H1 (cell line): ENCODE measurements around the gene IFT80. TPM values are rescaled to one million over a fixed set of nuclear protein-coding genes. Genes with fewer than 3 reads are reported as not detected.

Source experiments
- CTCF ChIA-PET: fragments of 300-600 bp; sonication (Branson Sonifier 250); formaldehyde crosslinking; loops from one replicate; lab custom pipeline; 2021; ENCODE audit not compliant: partially characterized antibody; lab: Charles Lee
- POLR2A ChIA-PET: fragments of 300-600 bp; sonication (Branson Sonifier 250); formaldehyde crosslinking; loops from one replicate; lab custom pipeline; 2021; ENCODE audit warnings: inconsistent platforms; ENCODE audit not compliant: partially characterized antibody; lab: Charles Lee
- DNase-seq, 2 experiments: peaks; one replicate each; pipeline versions ENCODE4 v3.0.0 to v3.0.0-alpha.2; 2010 to 2022; ENCODE audit warnings: low spot score in 2 of 2, low read depth in 1 of 2, mixed read lengths in 1 of 2
- FAIRE-seq: peaks from 2 replicates; lab custom pipeline; 2011; peaks lifted over from hg19 to GRCh38; lab: Jason Lieb, UNC
- H2AFZ ChIP-seq: 2 replicates; pipeline ENCODE4 v1.8.1; 2012; ENCODE audit warnings: low read length, inconsistent platforms
- H2AK5ac ChIP-seq: 2 replicates; pipeline ENCODE4 v1.6.1; 2013; ENCODE audit warnings: low read depth, low read length
- H2BK120ac ChIP-seq: replicated peaks from 2 replicates; pipeline ENCODE3; 2013; ENCODE audit warnings: low read depth, low read length, inconsistent platforms
- H2BK12ac ChIP-seq: 2 replicates; pipeline ENCODE4 v1.6.1; 2013; ENCODE audit warnings: low read depth, low read length
- H2BK15ac ChIP-seq: 2 replicates; pipeline ENCODE4 v1.6.1; 2013; ENCODE audit warnings: low read length
- H2BK20ac ChIP-seq: 2 replicates; pipeline ENCODE4 v1.6.1; 2013; ENCODE audit warnings: low read length
- H2BK5ac ChIP-seq: 2 replicates; pipeline ENCODE4 v1.6.1; 2013; ENCODE audit warnings: low read depth, low read length
- H3K14ac ChIP-seq: 2 replicates; pipeline ENCODE4 v1.6.1; 2013; ENCODE audit warnings: inconsistent platforms; ENCODE audit not compliant: insufficient read length
- H3K18ac ChIP-seq: 2 replicates; pipeline ENCODE4 v1.6.1; 2013; ENCODE audit warnings: low read length; ENCODE audit errors: extremely low read depth
- H3K23ac ChIP-seq: 2 replicates; pipeline ENCODE4 v1.6.1; 2013; ENCODE audit warnings: inconsistent platforms; ENCODE audit not compliant: insufficient read length
- H3K23me2 ChIP-seq: 2 replicates; pipeline ENCODE4 v1.6.1; 2013; ENCODE audit warnings: low read depth, low read length
- H3K27ac ChIP-seq: 2 replicates; pipeline ENCODE4 v1.6.1; 2011; ENCODE audit warnings: low read depth, low read length, inconsistent platforms
- H3K27me3 ChIP-seq, 4 experiments: replicated peaks in 1 of 4; 1 replicate in 1 of 4; 2 replicates in 3 of 4; pipeline versions ENCODE4 v1.6.1 to v1.8.1; 2011 to 2013; ENCODE audit warnings: low read length in 3 of 4, mild to moderate bottlenecking in 3 of 4, inconsistent platforms in 2 of 4, mixed read lengths in 2 of 4, moderate library complexity in 1 of 4; ENCODE audit not compliant: control insufficient read depth in 3 of 4, insufficient read depth in 3 of 4; ENCODE audit errors: extremely low read depth in 1 of 4
- H3K36me3 ChIP-seq, 4 experiments: 2 replicates each; pipeline versions ENCODE4 v1.6.1 to v1.8.1; 2011 to 2013; ENCODE audit warnings: mild to moderate bottlenecking in 4 of 4, low read length in 3 of 4, moderate library complexity in 2 of 4, control low read depth in 1 of 4, inconsistent platforms in 1 of 4; ENCODE audit not compliant: insufficient read depth in 4 of 4, control insufficient read depth in 2 of 4
- H3K4ac ChIP-seq: replicated peaks from 2 replicates; pipeline ENCODE3; 2013; ENCODE audit warnings: low read length, low read depth, mixed read lengths, inconsistent platforms; ENCODE audit not compliant: insufficient read length
- H3K4me1 ChIP-seq, 4 experiments: replicated peaks in 1 of 4; 1 replicate in 1 of 4; 2 replicates in 3 of 4; pipeline versions ENCODE4 v1.6.1 to v1.8.1; 2011 to 2013; ENCODE audit warnings: low read length in 3 of 4, inconsistent platforms in 2 of 4, mixed read lengths in 1 of 4; ENCODE audit not compliant: insufficient read depth in 4 of 4, control insufficient read depth in 3 of 4
- H3K4me2 ChIP-seq, 2 experiments: 2 replicates each; pipeline versions ENCODE4 v1.6.1 to v1.8.1; 2011 to 2013; ENCODE audit warnings: low read depth in 2 of 2, low read length in 2 of 2, control low read depth in 1 of 2, inconsistent platforms in 1 of 2, mild to moderate bottlenecking in 1 of 2; ENCODE audit not compliant: insufficient read depth in 1 of 2
- H3K4me3 ChIP-seq, 4 experiments: fragments of 200-600, 300-600 bp in 1 of 4; sonication (generic), shearing (Covaris generic), sonication (Bioruptor Twin) in 1 of 4; 2 replicates each; pipeline versions ENCODE4 v1.5.1 to v1.8.1; 2011 to 2016; ENCODE audit warnings: low read length in 4 of 4, low read depth in 3 of 4, control low read depth in 2 of 4, inconsistent platforms in 2 of 4, mild to moderate bottlenecking in 2 of 4, mixed read lengths in 1 of 4, moderate library complexity in 1 of 4; ENCODE audit not compliant: insufficient read depth in 2 of 4; ENCODE audit errors: extremely low read depth in 1 of 4
- H3K56ac ChIP-seq: replicated peaks from 2 replicates; pipeline ENCODE3; 2013; ENCODE audit warnings: low read depth, mild to moderate bottlenecking, mixed read lengths, low read length, inconsistent platforms; ENCODE audit not compliant: insufficient read length
- H3K79me1 ChIP-seq: 2 replicates; pipeline ENCODE4 v1.6.1; 2013; ENCODE audit warnings: low read depth, low read length, control low read depth
- H3K79me2 ChIP-seq, 2 experiments: 2 replicates each; pipeline versions ENCODE4 v1.6.1 to v1.8.1; 2012 to 2013; ENCODE audit warnings: low read length in 2 of 2, mild to moderate bottlenecking in 2 of 2, inconsistent platforms in 1 of 2; ENCODE audit not compliant: insufficient read depth in 2 of 2, control insufficient read depth in 1 of 2
- H3K9ac ChIP-seq, 4 experiments: replicated peaks in 1 of 4; 1 replicate in 1 of 4; 2 replicates in 3 of 4; pipeline versions ENCODE4 v1.6.1 to v1.8.1; 2011 to 2013; ENCODE audit warnings: low read depth in 3 of 4, low read length in 3 of 4, control low read depth in 2 of 4, mild to moderate bottlenecking in 2 of 4, moderate library complexity in 2 of 4, inconsistent platforms in 1 of 4; ENCODE audit errors: extremely low read depth in 1 of 4
- H3K9me3 ChIP-seq, 2 experiments: 2 replicates each; pipeline versions ENCODE4 v1.6.1 to v1.8.1; 2012 to 2013; ENCODE audit warnings: mild to moderate bottlenecking in 2 of 2, moderate library complexity in 2 of 2, control low read depth in 1 of 2, inconsistent platforms in 1 of 2, low read depth in 1 of 2, low read length in 1 of 2, mixed read lengths in 1 of 2; ENCODE audit not compliant: insufficient read depth in 2 of 2
- H4K20me1 ChIP-seq, 2 experiments: replicated peaks in 1 of 2; 2 replicates each; pipeline versions ENCODE3 to v1.8.1; 2011 to 2013; ENCODE audit warnings: inconsistent platforms in 2 of 2, low read length in 2 of 2, mild to moderate bottlenecking in 1 of 2; ENCODE audit not compliant: insufficient read depth in 2 of 2, control insufficient read depth in 1 of 2
- H4K5ac ChIP-seq: 2 replicates; pipeline ENCODE4 v1.6.1; 2013; ENCODE audit warnings: low read length, low read depth, mixed read lengths, inconsistent platforms; ENCODE audit not compliant: insufficient read length
- H4K8ac ChIP-seq: 2 replicates; pipeline ENCODE4 v1.8.0; 2013; ENCODE audit warnings: mild to moderate bottlenecking, moderate library complexity, low read length, inconsistent platforms; ENCODE audit not compliant: insufficient read depth; ENCODE audit errors: extremely low read depth
- H4K91ac ChIP-seq: replicated peaks from 2 replicates; pipeline ENCODE3; 2013; ENCODE audit warnings: low read length, mixed read lengths, inconsistent platforms; ENCODE audit not compliant: insufficient read length
- ASH2L ChIP-seq: fragments of 200-600, 300-600 bp; sonication (generic); IDR thresholded peaks from one replicate; pipeline ENCODE4 v1.7.1; 2017; ENCODE audit warnings: low read length
- BACH1 ChIP-seq: IDR thresholded peaks from 2 replicates; pipeline ENCODE4 v1.6.1; 2012; ENCODE audit warnings: low read length, improper control_type of control experiment
- CBX8 ChIP-seq: fragments of 300-800, 300-1000 bp; sonication (generic); IDR thresholded peaks from 2 replicates; pipeline ENCODE4 v1.7.1; 2016; ENCODE audit warnings: low read depth, low read length, borderline replicate concordance
- CREB1 ChIP-seq: IDR thresholded peaks from 2 replicates; pipeline ENCODE4 v1.6.1; 2012; ENCODE audit warnings: inconsistent platforms
- GTF2F1 ChIP-seq: IDR thresholded peaks from 2 replicates; pipeline ENCODE4 v1.6.1; 2012; ENCODE audit warnings: low read depth, low read length, improper control_type of control experiment, borderline replicate concordance
- NANOG ChIP-seq: IDR thresholded peaks from 2 replicates; pipeline ENCODE4 v1.6.1; 2011; ENCODE audit warnings: low read length, low read depth, mild to moderate bottlenecking, inconsistent platforms; ENCODE audit not compliant: insufficient read depth, poor library complexity, severe bottlenecking
- NRF1 ChIP-seq: IDR thresholded peaks from 2 replicates; pipeline ENCODE4 v1.6.1; 2011; ENCODE audit warnings: mild to moderate bottlenecking, low read depth, low read length, improper control_type of control experiment
- POLR2A ChIP-seq, 2 experiments: IDR thresholded peaks; 1 replicate in 1 of 2; 2 replicates in 1 of 2; pipeline ENCODE4 v1.6.1; 2011; ENCODE audit warnings: low read depth in 2 of 2, low read length in 2 of 2, mild to moderate bottlenecking in 2 of 2; ENCODE audit errors: control extremely low read depth in 1 of 2
- POLR2AphosphoS5 ChIP-seq: IDR thresholded peaks from 2 replicates; pipeline ENCODE4 v1.6.1; 2011; ENCODE audit warnings: low read depth, low read length
- RBBP5 ChIP-seq: IDR thresholded peaks from 2 replicates; pipeline ENCODE4 v1.7.1; 2012; ENCODE audit warnings: low read depth, mild to moderate bottlenecking, inconsistent platforms, low read length, moderate library complexity, borderline replicate concordance
- RNF2 ChIP-seq: fragments of 200-900, 300-1000 bp; sonication (generic); IDR thresholded peaks from 2 replicates; pipeline ENCODE4 v1.7.1; 2016; ENCODE audit warnings: borderline replicate concordance, low read depth, mild to moderate bottlenecking, antibody characterized with exemption, low read length; ENCODE audit not compliant: poor library complexity, severe bottlenecking; ENCODE audit errors: missing control alignments
- SIRT6 ChIP-seq: IDR thresholded peaks from one replicate; pipeline ENCODE4 v1.7.1; 2012; ENCODE audit warnings: low read length, inconsistent platforms
- SP2 ChIP-seq: IDR thresholded peaks from 2 replicates; pipeline ENCODE4 v1.6.1; 2012; ENCODE audit warnings: mild to moderate bottlenecking, low read length, inconsistent platforms
- WGBS, 2 experiments: shearing (Covaris generic) in 1 of 2; methylation state at CpG; one replicate each; pipeline versions ENCODE4 v1.1.6 to v1.1.7; 2013 to 2015; ENCODE audit warnings: low lambda C conversion rate in 2 of 2, mixed read lengths in 2 of 2, inconsistent platforms in 1 of 2, low coverage in 1 of 2, missing lambda C conversion rate in 1 of 2; ENCODE audit not compliant: insufficient replicate concordance in 2 of 2, insufficient coverage in 1 of 2, insufficient read length in 1 of 2; ENCODE audit errors: extremely low coverage in 1 of 2, missing lambda C conversion rate in 1 of 2; 5-methylcytosine and 5-hydroxymethylcytosine counted together
- polyA plus RNA-seq, 7 experiments: library from polyadenylated mRNA; depleted of rRNA in 3 of 7; stranded (reverse) in 5 of 7; unstranded in 2 of 7; fragments of >200 nt in 5 of 7; fragments of 200-250 nt in 2 of 7; gene quantifications; 1 replicate in 5 of 7; 2 replicates in 1 of 7; 4 replicates in 1 of 7; pipeline versions ENCODE4 v1.2.1 to v1.2.3, GENCODE V29; 2011 to 2013; ENCODE audit warnings: missing spikeins in 2 of 7, mixed read lengths in 2 of 7
- total RNA-seq: library from RNA; stranded (reverse); fragmentation: NEBNext Ultra II Directional; extraction: Animal tissue kit (Norgen Biotek cat#: 25700); gene quantifications from 2 replicates; pipeline ENCODE4 v1.2.1, GENCODE V29; 2021

IFT80 gene
- total and polyA plus RNA-seq, 2 of the 8 experiments (the other 6 are each of a cell fraction or from before 2014, with no cell fraction given): 7.2 to 25.9 TPM

DNA sequence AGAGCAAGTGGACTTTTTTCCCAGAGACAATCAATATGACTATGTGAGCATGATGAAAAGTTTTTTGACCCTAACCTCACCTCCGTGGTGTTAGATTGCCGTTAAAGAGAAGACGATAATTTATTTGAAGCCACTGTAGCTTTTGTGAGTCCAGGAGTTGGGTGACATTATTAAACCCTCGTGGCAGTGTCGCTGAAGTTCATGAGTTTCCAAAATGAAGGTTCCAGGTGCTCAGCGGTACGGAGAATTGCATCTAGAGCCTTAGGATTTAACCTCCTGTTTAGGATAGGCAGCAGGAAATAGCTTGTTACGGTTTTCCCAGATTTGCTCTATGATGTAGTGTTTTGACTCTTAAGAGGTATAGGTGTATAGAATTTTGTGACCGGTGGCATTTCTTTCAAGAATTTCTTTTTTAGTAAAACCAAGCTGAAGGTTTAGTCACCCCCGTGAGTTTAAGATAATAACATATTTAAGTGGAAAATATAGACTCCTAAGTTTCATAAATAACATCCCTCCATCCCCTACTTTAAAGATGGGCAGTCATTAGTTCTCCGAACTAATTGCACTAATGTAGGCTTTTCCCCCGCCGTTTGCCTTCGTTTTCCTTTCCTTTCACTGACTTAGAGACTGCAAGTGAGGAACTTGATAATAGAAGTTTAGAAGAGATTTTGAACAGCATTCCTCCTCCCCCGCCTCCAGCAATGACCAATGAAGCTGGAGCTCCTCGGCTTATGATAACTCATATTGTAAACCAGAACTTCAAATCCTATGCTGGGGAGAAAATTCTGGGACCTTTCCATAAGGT, 2.5 kb upstream of the IFT80 start:
- Histone ChIP-seq H3K27me3 (no peaks in the 10 kb centered on the region), H3K14ac (no peak overlapping the region), H2BK15ac (no peak overlapping the region), H2BK20ac (no peak overlapping the region), H2BK12ac (no peak overlapping the region), H3K23ac (no peak overlapping the region), H3K27ac (no peak overlapping the region), H4K91ac (no peak overlapping the region), H3K36me3 (peaks cover 0 to 26% (median 3%) of the 10 kb centered on the region in 4 experiments; a peak in 5 of 8 replicates), H3K18ac (no peak overlapping the region), H3K4me2 (peak overlapping the region; percentile 87 to 91), H3K4ac (no peak overlapping the region), H4K20me1 (peaks cover 18% of the 10 kb centered on the region in 2 experiments), H2AFZ (no peak overlapping the region), H3K79me1 (no peaks in the 10 kb centered on the region), H3K79me2 (peaks cover 19 to 88% of the 10 kb centered on the region in 2 experiments), H3K4me1 (no peaks in the 10 kb centered on the region; a peak in 3 of 7 replicates), H4K5ac (no peak overlapping the region), H3K9me3 (no peaks in the 10 kb centered on the region), H2AK5ac (no peak overlapping the region), H2BK5ac (no peak overlapping the region), H3K56ac (no peak overlapping the region), H3K4me3 (peak overlapping the region; percentile 84 to 99 (median 92)), H3K9ac (peak overlapping the region; percentile 14 to 99 (median 94)), H2BK120ac (no peak overlapping the region), H4K8ac (no peak overlapping the region), H3K23me2 (peaks cover 5% of the 10 kb centered on the region; the same call in 1 of the 2 replicates)
- ChIA-PET POLR2A (interaction anchor here (0.9 to 1.4 kb wide), 5 partner anchors 9 to 48 kb away, joined by 3 to 6 read pairs (median 5); partner anchors contain the start of gene TRIM59), CTCF (interaction anchor here (0.9 kb wide), 1 partner anchor 10 kb away, joined by 3 read pairs; no protein-coding TSS in a partner anchor)
- 31% methylated on average over 16 of the region's 16 CpGs; no CpG with 5 or more reads in 1 of the 2 experiments for WGBS, 2 experiments
- FAIRE-seq (no peak), DNase-seq (no peak)
- TF ChIP-seq SIRT6 (no peak), CBX8 (no peak), RBBP5 (no peak), BACH1 (no peak), GTF2F1 (no peak), SP2 (no peak), NANOG (no peak), CREB1 (no peak), ASH2L (no peak), POLR2A (IDR thresholded peaks at IDR 0.05; ENCODE audit: control extremely low read depth in 1 of 2, low read depth in 2 of 2, low read length in 2 of 2) (no peak), NRF1 (no peak), POLR2AphosphoS5 (no peak), RNF2 (no peak)
